GM12872 (cell line): Measurements from ENCODE around the gene RBM8A.

Source experiments
- TF ChIP-seq, protein P1 (sequence below): IDR thresholded peaks from 3 replicates; pipeline ENCODE4 v1.5.1; 2011; ENCODE audit warnings: low read depth, mild to moderate bottlenecking, low read length, moderate library complexity; ENCODE audit not compliant: insufficient read depth

The RBM8A gene

GRCh38 chr1:145891587-145892485 lies 35.4 kb downstream of the RBM8A start:
- TF ChIP-seq, protein P1, sequence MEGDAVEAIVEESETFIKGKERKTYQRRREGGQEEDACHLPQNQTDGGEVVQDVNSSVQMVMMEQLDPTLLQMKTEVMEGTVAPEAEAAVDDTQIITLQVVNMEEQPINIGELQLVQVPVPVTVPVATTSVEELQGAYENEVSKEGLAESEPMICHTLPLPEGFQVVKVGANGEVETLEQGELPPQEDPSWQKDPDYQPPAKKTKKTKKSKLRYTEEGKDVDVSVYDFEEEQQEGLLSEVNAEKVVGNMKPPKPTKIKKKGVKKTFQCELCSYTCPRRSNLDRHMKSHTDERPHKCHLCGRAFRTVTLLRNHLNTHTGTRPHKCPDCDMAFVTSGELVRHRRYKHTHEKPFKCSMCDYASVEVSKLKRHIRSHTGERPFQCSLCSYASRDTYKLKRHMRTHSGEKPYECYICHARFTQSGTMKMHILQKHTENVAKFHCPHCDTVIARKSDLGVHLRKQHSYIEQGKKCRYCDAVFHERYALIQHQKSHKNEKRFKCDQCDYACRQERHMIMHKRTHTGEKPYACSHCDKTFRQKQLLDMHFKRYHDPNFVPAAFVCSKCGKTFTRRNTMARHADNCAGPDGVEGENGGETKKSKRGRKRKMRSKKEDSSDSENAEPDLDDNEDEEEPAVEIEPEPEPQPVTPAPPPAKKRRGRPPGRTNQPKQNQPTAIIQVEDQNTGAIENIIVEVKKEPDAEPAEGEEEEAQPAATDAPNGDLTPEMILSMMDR = peak; percentile 92

- TF ChIP-seq, protein P1 = no peak
Measured at GRCh38 chr1:145891143-145891542, 36.1 kb downstream of the RBM8A start.

DNA sequence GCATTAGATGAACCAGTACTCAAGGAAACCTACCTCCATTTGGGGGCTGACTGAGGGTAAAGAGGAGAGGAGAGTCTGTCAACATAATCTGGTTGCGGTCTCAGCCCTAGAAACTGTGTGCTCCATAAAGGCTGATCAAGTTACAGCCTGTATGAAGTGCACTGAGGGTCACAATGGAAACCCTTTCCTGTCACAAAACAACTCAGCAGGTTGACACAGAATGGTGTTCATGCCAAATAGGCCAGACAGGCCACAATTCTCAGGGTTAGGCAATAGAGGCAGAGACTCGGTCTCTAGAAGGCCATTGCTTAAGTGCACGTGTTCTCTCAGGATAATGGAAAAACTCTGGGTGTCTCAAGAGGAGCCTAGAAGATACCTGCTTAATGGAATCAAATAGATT lies 37.6 kb downstream of the RBM8A start:
- TF ChIP-seq, protein P1 = no peak

DNA sequence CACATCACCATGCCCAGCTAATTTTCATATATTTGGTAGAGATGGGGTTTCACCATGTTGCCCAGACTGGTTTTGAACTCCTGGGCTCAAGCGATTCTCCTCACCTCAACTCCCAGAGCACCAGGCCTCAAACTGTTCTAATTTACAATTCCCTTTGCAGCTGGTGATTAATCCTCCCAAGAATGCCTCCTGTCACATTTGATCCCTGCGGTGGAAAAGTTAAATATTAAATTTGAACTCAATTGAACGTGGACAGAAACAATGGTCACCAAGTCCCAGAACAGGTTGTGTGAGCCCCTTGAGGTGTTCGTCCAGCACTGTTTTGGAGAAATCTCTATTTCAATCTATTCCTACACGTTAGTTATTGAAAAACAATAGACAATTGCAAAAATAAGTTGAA lies 39.7 kb downstream of the RBM8A start:
- TF ChIP-seq, protein P1 = no peak

- TF ChIP-seq, protein P1 = no peak
Measured at GRCh38 chr1:145886816-145887215, 40.5 kb downstream of the RBM8A start.

GRCh38 chr1:145886390-145886789 lies 40.9 kb downstream of the RBM8A start:
- TF ChIP-seq, protein P1 = no peak

DNA sequence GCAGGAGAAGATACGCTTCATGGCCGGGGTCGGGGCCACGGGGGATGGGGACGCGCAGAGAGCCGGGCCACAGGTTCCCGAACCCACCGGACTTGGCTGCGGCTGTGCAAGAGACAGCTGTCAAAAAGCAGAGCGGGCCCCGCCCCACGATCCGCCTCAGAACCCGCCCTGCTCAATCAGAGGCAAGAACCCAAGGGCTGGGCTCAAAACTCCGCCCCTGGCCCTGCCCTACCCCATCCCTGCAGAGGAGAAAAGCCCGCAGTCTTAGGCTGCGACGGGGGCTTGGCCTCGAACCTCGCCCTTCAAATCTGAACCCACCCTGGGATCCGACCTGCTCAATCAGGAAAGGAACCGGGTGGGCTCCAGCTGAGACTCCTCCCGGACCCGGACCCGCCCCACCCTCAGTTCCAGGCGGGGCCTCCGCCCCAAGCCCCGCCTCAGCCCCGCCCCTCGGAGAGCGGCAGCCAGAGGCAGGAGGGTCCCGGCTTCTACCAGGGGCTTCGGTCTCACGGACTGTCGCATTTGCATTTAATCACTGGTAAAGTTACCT lies 41.5 kb downstream of the RBM8A start, which contains the start of gene ANKRD35:
Gene ANKRD35, minus strand, starts transcription at position 129 of the 550 bp plus-strand sequence. Its CDS starts 108 bp downstream, at position 21.
- TF ChIP-seq, protein P1 = no peak
